IMR-90 (cell line): ENCODE data around the gene HMGA1.

Source experiments
- BHLHE40 ChIP-seq: fragments of 150-350 bp; IDR thresholded peaks from 2 replicates; pipeline ENCODE4 v1.6.1; 2016; ENCODE audit warnings: mild to moderate bottlenecking, low read depth, low read length
- CEBPB ChIP-seq: IDR thresholded peaks from 2 replicates; pipeline ENCODE4 v1.6.1; 2012; ENCODE audit warnings: low read depth, low read length, improper control_type of control experiment
- CTCF ChIP-seq: conservative IDR thresholded peaks from 2 replicates; pipeline ENCODE4 v1.5.1; 2012; ENCODE audit warnings: mild to moderate bottlenecking, low read depth, low read length, improper control_type of control experiment
- FOS ChIP-seq: fragments of 150-350 bp; IDR thresholded peaks from 2 replicates; pipeline ENCODE4 v1.6.1; 2016; ENCODE audit warnings: low read depth, low read length
- MAZ ChIP-seq: IDR thresholded peaks from 2 replicates; pipeline ENCODE4 v1.6.1; 2012; ENCODE audit warnings: low read depth, mild to moderate bottlenecking, low read length, improper control_type of control experiment, moderate library complexity, borderline replicate concordance
- POLR2A ChIP-seq: IDR thresholded peaks from 2 replicates; pipeline ENCODE4 v1.6.1; 2012; ENCODE audit warnings: mild to moderate bottlenecking, low read depth, low read length
- RAD21 ChIP-seq: IDR thresholded peaks from 2 replicates; pipeline ENCODE4 v1.6.1; 2012; ENCODE audit warnings: low read length, improper control_type of control experiment
- RFX5 ChIP-seq: IDR thresholded peaks from 2 replicates; pipeline ENCODE4 v1.8.0; 2012; ENCODE audit warnings: low read depth, mild to moderate bottlenecking, low read length, moderate library complexity
- USF2 ChIP-seq: fragments of 150-350 bp; IDR thresholded peaks from 2 replicates; pipeline ENCODE4 v1.6.1; 2017; ENCODE audit warnings: mild to moderate bottlenecking, antibody characterized with exemption, low read length, low read depth

- no peak for TF ChIP-seq FOS
- TF ChIP-seq RFX5 = no peak
- TF ChIP-seq CTCF = no peak
- no peak for TF ChIP-seq POLR2A
- no peak for TF ChIP-seq MAZ
- no peak for TF ChIP-seq CEBPB
- no peak for TF ChIP-seq BHLHE40
- no peak for TF ChIP-seq USF2
- TF ChIP-seq RAD21 = no peak
These were observed 6.8 kb upstream of the HMGA1 start for GRCh38 chr6:34229877-34230276.
